GM18870 (cell line): ENCODE data around the gene ZNF277.
A peak's percentile ranks its signal among the peaks of the same experiment; 100 is the strongest.
"Not testable (repeated sequence)": the region's sequence is repeated elsewhere in the genome, so short reads cannot be mapped to it uniquely, and the experiment has no call there.

Source experiments
- ATAC-seq: cut with Tn5 transposase; IDR thresholded peaks from one replicate; pipeline ENCODE4 v1.9.1; 2021; ENCODE audit warnings: moderate library complexity; ENCODE audit not compliant: unreplicated experiment

ZNF277 gene

DNA sequence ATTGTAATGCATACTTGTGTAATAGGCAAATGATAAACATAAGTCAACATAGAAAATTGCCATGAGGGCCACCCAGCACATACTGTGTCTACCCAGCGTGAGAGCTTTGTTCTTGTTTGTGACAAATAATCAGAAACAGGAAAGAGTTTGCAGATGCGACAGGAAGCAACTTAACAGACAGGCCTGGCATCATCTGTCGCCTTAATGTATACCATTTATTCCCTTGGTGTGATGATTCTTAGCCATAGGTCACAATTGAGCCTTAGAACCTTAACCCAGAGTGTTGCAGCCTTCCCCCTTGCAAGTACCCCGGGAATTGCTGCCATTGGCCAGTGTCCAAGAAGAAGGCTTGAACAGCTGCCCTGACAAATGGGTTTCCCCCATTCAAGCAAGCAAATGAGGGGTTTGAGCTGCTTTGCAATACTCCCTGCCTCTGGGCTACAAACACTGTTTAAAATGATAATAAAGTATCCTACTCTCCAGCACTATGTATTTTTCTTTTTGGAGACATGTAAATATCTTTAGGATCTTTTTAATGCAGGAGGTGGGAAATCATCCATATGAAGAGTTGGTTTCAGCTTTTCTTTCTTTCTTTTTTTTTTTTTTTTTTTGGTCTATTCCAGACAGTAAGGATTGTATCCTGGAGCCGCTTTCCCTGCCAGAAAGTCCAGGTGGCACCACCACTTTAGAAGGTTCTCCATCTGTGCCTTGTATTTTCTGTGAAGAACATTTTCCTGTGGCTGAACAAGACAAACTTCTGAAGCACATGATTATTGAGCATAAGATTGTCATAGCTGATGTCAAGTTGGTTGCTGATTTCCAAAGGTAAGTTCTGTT, 80.0 kb downstream of the ZNF277 start:
- peak; percentile 75 for ATAC-seq

DNA sequence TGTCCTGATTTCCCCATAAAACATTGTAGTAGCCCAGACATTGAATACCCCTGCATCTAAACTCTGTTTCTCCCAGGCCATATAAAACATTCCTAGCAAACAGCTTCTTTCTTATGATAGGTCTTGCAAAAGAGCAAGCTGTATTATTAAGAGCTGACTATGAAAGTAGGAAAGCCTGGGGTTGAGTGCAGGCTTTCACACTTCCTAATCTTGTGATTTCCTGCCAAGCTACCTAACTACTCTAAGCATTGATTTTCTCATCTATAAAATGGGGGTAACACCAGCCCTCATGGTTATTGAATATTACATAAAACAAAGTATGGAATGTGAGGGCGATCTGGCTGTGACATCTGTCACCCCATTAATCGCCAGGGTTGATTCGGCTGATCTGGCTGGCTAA, 81.8 kb downstream of the ZNF277 start:
- ATAC-seq: no peak

DNA sequence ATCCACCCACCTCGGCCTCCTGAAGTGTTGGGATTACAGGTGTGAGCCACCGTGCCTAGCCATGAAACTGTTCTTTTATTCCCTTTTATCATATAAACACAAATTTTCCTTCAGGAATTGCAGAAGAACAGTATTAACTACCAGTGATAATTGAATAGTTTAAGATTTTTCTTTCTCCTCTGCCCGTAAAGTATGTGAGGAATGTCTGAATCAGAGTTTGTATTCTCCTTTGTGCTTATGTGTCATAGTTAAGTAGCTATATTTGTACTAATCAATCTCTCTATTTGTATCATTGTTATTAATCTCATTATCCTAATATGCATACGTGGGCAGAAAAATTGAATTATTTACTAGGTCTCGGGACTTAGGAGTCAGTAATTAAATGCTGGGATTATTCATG, 83.6 kb downstream of the ZNF277 start:
- no peak for ATAC-seq

DNA sequence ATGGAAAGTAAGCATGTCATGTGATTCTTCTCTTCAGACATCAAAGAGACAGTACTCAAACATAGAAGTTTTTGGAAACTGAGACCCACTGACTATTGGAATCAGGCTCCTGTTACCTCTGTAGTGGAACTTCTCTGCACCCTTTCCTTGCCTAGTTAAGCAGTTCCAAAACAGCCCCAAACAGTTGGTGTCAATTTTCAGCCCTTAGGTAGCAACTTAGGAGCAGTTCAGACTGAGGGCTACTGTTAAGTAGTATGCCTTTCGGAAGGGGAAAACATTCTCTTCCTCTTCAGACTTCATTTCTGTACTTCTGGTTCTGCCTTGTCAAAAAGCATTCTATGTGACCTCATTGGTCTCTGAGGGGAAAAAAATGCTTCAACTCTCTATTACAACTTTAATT, 85.7 kb downstream of the ZNF277 start:
- ATAC-seq: no peak

DNA sequence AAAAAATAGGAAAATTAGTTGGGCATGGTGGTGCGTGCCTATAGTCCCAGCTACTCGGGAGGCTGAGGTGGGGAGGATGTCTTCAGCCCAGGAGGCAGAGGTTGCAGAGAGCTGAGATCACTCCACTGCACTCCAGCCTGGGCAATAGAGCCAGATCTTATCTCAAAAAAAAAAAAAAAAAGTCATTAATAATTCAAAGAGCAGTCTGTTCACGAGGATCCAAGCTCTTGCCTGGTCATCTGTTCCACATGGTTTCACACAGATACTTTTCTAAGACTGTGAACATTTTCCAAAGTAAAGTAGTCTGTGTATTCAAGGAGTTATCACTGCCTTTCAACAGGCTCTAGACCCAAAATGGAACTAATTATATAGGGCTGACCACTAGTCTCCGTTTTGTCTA, 86.9 kb downstream of the ZNF277 start:
- no peak for ATAC-seq

DNA sequence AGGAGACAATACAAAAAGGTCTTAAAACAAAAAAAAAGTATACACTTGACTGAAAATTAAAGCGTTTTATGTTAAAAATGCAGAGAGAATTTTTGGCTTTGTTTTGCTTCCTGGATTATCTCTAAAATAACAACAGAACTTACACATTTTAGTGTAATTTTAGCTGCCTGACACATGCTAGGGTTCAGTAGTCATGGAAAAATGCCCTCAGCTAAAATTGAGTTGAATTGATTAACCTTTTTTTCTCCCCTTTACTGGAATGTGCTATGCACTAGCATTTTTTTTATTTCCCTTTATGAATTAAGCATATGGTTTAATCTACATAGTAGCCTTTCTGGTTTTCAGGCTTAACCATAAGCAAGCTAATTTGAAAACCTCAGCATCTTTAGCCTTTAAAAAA, 89.9 kb downstream of the ZNF277 start:
- ATAC-seq: no peak

DNA sequence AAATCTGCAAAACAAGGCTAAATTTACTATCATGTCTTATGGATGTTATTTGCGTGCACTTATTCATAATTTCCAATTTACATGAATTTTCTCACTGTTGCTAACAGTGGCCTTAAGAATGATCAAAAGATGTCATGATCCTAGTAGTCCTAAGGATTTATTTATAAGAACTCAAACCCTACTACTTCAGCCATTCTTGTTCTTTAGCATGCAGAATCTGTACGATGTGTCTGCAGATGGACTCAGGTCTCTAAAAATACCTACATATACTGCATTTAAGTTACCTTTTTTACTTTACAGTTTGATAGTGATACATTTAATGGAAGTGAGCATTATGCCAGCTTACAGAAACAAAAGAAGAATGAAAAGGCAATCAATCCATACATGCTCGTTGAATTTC, 91.2 kb downstream of the ZNF277 start:
- no peak for ATAC-seq

DNA sequence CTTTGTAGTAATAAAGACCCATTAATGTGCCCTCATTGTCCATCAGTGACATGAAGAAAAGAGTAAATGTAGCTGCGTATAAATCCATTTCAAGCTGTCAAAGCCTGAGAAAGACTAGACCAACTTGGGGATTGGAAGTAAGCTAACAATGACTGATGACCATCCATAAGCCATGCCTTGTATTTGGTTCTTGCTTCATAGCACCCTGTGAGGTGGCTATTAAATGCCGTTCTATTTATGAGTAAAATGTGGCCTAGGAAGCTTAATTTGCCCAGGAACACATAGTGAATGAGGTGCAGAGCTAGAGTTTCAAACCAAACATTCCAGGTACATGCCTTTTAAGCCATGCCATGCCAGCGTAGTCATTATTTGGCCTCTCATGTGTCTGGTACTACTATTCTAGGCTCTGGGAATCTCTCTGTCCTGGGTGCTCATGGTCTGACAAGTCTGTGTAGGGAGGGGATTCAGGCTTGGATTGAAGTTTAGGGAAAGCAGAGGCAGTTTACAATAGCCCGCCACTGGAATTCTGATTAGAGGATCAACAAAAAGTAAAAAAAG, 92.1 kb downstream of the ZNF277 start:
- no peak for ATAC-seq

DNA sequence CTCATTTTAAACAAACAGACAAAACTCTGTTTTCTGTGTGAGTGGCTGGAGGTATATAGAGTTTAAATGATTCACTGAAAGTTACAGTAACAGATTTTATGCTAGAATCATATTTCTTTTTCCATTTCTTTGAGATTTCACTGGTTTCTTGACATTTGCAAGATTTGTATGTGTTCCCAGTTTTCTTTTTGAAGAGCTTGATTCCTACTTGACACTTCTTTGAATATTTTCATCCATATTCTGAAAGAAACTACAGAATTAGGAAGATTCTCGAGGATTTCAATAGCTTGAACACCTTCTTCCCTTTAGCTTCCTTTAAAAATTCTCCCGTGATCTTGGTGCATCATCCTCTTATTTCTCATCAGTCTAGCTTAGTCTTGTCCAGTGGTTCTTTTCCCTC, 93.6 kb downstream of the ZNF277 start:
- no peak for ATAC-seq

DNA sequence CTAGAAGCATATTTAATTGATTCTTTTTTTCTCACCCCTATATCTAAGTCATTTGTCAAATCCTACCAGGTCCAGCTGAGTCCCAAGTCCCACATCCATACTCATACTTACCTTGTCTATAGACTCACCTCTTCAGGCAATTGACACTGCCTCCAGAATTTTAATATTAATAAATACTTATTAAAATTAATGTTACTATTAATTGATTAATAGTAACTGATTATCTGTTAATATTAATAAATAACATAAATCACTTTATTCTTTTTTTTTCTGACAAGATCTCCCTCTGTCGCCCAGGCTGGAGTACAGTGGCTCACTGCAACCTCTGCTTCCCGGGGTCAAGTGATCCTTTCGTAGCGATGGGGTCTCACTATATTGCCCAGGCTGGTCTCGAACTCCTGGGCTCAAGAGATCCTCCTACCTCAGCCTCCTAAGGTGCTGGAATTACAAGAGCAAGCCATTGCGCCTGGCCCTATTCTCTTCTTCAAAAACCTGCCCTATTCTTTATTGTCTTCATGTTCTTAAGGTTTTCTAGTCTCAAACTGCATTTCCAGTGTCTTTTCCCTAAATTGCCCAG, 94.4 kb downstream of the ZNF277 start:
- ATAC-seq: no peak

DNA sequence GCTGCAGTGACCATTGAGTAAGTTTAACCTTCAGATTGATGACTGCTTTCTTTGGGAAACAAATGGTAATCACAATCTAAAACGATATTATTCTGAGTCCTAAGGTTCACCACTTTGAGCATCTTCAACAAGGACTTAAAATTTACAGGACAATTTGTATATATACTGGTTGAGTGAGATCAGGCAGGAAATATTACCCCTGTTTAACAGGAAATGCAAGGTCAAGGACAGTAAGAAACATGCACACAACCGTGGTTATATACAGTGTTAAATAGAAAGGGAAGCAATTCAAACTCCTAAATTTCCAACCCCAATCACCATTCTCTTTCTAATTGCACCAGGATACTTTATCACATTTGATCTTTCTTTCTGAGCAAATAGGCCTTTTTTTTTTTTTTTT, 96.1 kb downstream of the ZNF277 start:
- ATAC-seq: no peak

DNA sequence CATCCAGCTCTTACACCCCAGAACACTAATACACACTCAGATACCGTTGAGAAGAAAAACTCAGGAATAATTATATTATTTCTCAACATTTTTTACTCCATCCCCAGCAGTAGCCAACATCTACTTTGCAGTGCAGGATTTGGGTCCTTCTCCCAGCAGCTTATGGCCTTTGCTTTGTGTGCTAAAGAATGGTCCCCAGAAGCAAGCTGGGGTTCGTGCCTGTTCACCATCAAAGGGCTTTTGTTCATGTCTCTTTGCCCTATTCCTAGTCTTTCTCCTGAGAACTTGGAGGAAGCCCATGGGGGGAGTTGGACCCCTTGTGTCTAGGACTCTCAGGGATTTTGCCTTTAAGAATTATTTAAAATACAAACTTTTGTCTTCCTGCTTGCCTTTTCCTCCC, 100.4 kb downstream of the ZNF277 start:
- no peak for ATAC-seq

DNA sequence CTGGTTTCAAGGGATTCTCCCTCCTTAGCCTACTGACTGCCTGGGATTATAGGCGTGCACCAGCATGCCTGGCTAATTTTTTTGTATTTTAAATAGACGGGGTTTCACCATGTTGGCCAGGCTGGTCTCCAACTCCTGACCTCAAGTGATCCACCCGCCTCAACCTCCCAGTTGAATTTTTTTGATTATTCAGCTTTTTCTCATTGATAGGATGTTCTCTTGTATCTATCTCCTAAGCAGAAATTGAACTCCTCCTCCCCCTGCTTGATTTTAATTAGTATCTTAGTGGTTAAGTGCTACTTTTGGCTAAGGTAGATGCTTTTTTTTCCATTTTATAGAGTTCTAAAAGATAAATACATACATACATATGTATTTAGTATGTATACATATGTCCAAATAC, 101.0 kb downstream of the ZNF277 start:
- ATAC-seq: no peak

DNA sequence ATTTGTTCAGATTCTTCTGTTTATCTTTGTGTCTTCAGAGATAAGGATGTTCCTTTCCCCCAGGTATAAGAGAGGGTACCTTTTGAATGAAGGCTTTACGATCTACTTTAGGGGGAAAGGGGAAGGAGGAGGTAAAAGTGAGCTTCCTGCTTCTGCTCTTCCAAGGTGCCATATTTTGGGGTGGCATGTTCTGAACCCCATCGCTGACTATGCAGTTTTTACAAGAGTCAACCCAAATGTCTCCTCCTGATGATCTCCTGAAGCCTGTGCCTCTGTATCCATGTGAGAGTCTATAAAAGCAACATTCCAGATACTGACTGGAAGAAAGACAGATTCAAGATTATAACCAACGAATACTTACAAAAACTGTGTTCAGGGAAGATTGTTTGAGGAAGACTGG, 102.5 kb downstream of the ZNF277 start:
- ATAC-seq: no peak

DNA sequence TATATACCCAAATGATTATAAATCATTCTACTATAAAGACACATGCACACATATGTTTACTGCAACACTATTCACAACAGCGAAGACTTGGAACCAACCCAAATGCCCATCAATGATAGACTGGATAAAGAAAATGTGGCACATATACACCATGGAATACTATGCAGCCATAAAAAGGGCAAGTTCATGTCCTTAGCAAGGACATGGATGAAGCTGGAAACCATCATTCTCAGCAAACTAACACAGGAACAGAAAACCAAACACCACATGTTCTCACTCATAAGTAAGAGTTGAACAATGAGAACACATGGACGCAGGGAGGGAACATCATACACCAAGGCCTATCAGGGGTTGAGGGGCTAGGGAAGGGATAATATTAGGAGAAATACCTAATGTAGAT, 110.3 kb downstream of the ZNF277 start:
- not testable (repeated sequence) for ATAC-seq

DNA sequence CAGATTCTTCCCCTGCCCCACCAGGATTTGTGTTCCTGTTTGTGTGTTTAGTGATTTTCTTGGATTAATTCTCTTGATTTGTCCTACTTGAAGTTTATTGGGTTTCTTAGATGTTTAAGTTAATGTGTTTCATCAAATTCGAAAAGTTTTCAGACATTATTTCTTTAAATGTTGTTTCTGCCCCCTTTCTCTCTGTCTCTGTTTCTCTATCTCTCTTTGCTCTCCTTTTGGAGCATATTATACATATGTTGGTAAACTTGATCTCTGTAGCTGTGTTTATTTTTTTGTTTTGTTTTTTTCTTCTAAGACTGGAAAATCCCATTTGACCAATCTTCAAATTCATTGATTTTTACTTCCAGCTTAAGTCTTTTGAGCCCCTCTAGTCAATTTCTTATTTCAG, 115.6 kb downstream of the ZNF277 start:
- no peak for ATAC-seq

DNA sequence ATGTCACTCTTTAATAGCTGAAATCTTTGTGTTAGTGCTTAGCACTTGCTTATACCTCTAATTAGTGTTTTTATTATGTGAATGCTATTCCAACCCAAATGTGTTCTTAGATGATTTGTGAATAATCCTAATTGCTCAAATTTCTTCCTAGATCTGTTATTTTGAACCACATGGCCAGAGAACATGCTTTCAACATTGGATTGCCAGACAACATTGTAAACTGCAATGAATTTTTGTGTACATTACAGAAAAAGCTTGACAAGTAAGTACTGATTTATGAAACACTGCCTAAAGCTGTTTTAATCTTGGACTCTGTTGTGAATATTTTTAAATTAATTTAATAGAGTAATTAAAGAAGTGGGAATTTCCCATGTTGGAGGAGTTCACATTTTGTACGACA, 121.1 kb downstream of the ZNF277 start:
- no peak for ATAC-seq

DNA sequence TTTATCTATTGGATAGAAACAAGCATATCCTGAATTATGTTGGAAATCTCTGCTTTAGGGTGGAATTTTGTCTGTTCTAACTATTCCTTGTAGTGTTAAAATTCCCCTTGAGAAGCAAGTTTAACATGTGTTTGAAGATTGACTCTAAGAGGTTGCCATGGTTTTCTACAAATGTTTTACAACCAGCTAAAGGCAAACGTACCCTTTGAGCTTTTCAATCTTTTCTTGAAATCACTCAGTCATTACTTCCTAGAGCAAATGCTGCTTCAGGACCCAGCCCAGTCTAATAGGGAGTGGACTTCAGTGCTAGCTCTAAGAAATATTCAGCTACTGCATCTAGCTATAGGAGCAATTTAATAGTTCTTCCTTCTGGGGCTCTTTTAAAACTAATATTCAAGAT, 125.0 kb downstream of the ZNF277 start:
- no peak for ATAC-seq

DNA sequence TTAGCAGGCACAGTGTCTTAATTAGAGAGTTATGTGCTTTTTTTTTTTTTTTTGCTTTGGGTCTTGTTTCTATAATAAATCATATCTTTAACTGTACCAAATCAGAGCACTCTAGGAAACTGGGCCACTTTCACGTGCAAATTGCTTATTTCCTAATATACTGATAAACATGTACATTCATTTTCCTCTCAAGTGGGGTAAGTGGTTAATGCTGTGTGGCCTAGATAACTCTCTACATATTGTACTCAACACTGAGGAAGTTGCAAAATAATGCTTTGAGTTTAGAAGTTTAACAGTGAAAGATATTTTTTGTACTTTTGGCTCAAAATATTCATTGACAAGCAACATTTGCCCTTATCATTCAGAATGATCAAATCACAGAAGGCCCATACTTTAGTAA, 127.9 kb downstream of the ZNF277 start:
- no peak for ATAC-seq

DNA sequence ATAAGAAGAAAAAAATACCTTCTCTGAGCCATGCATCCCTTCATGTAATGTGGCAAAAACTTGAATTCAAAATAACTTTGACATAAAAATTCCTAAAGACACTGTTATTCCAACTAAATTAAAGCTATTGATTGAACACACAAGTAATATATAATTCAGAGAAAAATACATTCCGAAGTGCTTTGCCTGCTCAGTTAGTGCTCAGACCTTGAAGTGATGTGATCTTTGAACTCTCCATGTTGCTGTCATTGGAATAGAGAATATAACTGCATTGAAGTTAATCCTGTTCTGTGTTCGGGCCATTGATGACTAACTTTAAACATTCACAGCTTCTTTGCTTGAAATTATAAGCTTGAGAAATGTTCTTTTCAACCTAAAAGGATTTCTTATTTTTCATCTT, 129.8 kb downstream of the ZNF277 start:
- no peak for ATAC-seq

DNA sequence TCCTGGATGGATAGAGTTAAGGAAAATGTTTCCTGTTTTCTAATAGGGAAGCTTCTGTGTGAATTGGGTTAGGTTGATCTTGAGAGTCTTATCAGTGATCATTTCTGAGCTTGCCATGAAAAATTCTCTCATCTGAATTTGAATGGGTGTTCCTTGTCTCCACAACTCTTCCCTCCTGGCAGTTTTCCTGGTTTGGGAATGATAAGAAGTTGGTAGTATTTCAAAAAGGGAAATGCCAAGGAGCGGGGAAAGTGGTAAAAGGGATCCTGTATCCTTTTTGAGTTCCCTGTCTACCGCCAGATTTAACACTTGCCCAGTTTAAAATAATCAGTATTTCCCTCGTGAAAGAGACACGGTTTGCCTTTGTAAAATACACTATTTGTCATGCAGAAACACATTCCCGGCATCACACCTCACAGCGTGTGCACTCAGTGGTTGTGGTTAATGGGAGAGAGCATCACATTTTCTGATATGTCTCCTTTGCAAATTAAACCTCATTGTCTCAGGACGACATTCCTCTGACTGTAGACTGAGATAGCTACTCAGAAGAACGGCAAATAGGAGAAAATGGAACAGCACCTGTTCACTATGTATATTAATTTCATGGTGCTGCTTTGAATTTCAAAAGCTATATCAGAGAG, 130.6 kb downstream of the ZNF277 start:
- ATAC-seq: no peak

DNA sequence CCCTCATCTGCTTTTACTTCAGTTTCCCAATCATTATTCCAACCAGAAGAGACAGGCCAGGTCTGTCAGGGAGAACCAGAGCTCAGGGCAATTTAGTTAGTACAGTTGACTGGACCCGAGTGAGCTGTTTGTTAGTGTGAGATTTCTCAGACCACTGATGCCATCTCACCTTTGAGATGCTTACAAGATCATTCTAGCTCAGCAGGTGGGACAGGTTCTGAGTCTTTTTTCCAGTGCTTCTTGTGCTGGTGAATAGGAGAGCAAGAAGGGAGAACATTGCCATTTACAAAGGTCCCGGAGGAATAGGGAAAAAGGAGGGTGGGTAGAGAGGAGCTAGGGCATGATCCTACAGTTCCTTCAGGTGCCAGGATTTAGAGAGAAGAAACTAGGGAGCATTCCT, 131.4 kb downstream of the ZNF277 start:
- no peak for ATAC-seq
